Measurements from ENCODE around the gene PRKCQ.

PRKCQ gene

DNA sequence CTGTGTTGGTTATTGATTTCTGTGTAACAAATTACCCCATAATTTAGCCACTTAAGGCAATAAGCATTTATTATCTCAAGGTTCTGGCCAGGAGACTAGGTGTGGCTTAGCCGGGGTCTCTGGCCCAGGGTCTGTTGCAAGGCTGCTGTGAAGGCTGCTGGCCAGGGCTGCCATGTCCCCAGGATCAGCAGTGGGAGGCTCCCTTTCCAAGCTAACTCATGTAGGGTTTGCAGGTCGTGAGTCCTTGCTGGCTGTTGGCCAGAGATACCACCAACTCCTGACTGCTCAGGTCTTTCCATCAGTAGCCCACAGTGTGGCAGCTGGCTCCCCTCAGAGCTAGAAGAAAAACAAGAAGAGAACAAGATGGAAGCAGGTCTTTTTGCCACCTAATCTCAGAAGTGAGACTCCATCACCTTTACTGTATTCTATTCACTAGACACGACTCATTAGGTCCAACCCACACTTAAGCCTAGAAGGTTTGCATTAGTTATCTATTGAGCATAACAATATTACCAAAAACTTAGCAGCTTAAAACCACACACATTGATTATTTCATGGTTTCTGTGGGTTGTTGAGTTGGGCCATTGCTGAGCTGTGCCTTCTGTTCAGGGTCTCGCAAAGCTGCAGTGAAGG, 191.7 kb downstream of the PRKCQ start:
- Histone ChIP-seq H3K79me2 (ENCODE audit: insufficient read depth, low read depth) (no peaks in the 10 kb centered on the region), H3K36me3 (ENCODE audit: insufficient read depth) (no peaks in the 10 kb centered on the region), H3K9ac (no peak overlapping the region), H2AFZ (ENCODE audit: low read depth) (no peak overlapping the region), H4K20me1 (ENCODE audit: insufficient read depth) (no peaks in the 10 kb centered on the region), H3K27ac (no peak overlapping the region), H3K4me3 (IDR thresholded peaks at IDR 0.05; ENCODE audit: insufficient read depth, low read depth, low read length) (no peak overlapping the region), H3K4me2 (no peak overlapping the region), H3K27me3 (ENCODE audit: insufficient read depth, low read depth) (no peaks in the 10 kb centered on the region), H3K4me1 (ENCODE audit: low read depth, poor library complexity, severe bottlenecking) (peaks cover 10% of the 10 kb centered on the region)
- TF ChIP-seq CTCF (conservative IDR thresholded peaks at IDR 0.05; ENCODE audit: low read depth, low read length), result no peak

DNA sequence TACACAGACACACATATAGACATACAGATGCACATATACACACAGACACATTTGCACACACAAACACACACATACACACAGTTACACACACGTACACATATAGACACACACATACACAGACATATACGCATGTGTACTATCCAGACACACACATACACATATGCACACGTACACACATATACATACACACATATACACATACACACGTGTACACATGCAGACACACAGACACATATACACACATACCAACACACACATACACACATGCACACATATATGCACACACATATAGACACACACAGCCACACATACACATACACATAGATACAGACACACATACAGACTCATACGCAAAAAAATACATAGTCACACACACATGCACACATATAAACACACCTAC, 193.1 kb downstream of the PRKCQ start:
- Histone ChIP-seq H3K36me3 (ENCODE audit: insufficient read depth) (no peaks in the 10 kb centered on the region), H4K20me1 (ENCODE audit: insufficient read depth) (no peaks in the 10 kb centered on the region), H3K4me3 (IDR thresholded peaks at IDR 0.05; ENCODE audit: insufficient read depth, low read depth, low read length) (no peak overlapping the region), H3K79me2 (ENCODE audit: insufficient read depth, low read depth) (no peaks in the 10 kb centered on the region), H3K27me3 (ENCODE audit: insufficient read depth, low read depth) (no peaks in the 10 kb centered on the region), H3K9ac (no peak overlapping the region), H3K4me2 (no peak overlapping the region), H3K4me1 (ENCODE audit: low read depth, poor library complexity, severe bottlenecking) (peaks cover 23% of the 10 kb centered on the region), H2AFZ (ENCODE audit: low read depth) (no peak overlapping the region), H3K27ac (no peak overlapping the region)
- TF ChIP-seq CTCF (conservative IDR thresholded peaks at IDR 0.05; ENCODE audit: low read depth, low read length), result no peak

- no peaks in the 10 kb centered on the region for H3K36me3 ChIP-seq (ENCODE audit: insufficient read depth)
- H3K4me2 ChIP-seq, result no peak overlapping the region
- no peaks in the 10 kb centered on the region for H4K20me1 ChIP-seq (ENCODE audit: insufficient read depth)
- H3K4me3 ChIP-seq (IDR thresholded peaks at IDR 0.05; ENCODE audit: insufficient read depth, low read depth, low read length), result no peak overlapping the region
- H2AFZ ChIP-seq (ENCODE audit: low read depth), result no peak overlapping the region
- no peak overlapping the region for H3K27ac ChIP-seq
- no peaks in the 10 kb centered on the region for H3K79me2 ChIP-seq (ENCODE audit: insufficient read depth, low read depth)
- TF ChIP-seq CTCF (conservative IDR thresholded peaks at IDR 0.05; ENCODE audit: low read depth, low read length), result no peak
- no peaks in the 10 kb centered on the region for H3K27me3 ChIP-seq (ENCODE audit: insufficient read depth, low read depth)
- H3K9ac ChIP-seq, result no peak overlapping the region
- H3K4me1 ChIP-seq (ENCODE audit: low read depth, poor library complexity, severe bottlenecking), result peaks cover 30% of the 10 kb centered on the region
Measured at GRCh38 chr10:6386346-6386745, 193.7 kb downstream of the PRKCQ start.

DNA sequence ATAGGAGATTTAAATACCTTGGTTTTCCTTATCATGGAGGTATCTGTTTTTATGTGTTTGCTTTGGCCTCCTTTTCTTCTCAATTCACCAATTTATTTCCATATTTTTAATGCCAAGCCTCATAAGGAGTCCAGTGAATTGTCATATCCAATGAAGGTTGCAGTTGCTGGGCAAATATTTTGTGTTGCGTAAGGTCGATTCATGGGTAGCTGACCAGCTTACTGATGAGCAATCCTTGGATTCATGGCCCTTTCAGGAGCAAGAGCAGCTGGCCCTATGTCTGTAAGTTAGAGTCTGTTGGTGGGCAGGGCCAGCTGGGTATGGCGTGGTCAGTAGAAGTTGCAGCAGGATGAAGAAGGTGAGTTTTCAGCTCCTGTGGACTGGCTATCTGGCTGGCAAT, 194.4 kb downstream of the PRKCQ start:
- Histone ChIP-seq H3K4me2 (no peak overlapping the region), H3K79me2 (ENCODE audit: insufficient read depth, low read depth) (no peaks in the 10 kb centered on the region), H4K20me1 (ENCODE audit: insufficient read depth) (no peaks in the 10 kb centered on the region), H3K4me1 (ENCODE audit: low read depth, poor library complexity, severe bottlenecking) (peaks cover 34% of the 10 kb centered on the region), H3K9ac (no peak overlapping the region), H3K27me3 (ENCODE audit: insufficient read depth, low read depth) (no peaks in the 10 kb centered on the region), H3K36me3 (ENCODE audit: insufficient read depth) (no peaks in the 10 kb centered on the region), H3K27ac (no peak overlapping the region), H3K4me3 (IDR thresholded peaks at IDR 0.05; ENCODE audit: insufficient read depth, low read depth, low read length) (no peak overlapping the region), H2AFZ (ENCODE audit: low read depth) (no peak overlapping the region)
- TF ChIP-seq CTCF (conservative IDR thresholded peaks at IDR 0.05; ENCODE audit: low read depth, low read length), result no peak
